ENCODE measurements around the gene CDH2.

The CDH2 gene

DNA sequence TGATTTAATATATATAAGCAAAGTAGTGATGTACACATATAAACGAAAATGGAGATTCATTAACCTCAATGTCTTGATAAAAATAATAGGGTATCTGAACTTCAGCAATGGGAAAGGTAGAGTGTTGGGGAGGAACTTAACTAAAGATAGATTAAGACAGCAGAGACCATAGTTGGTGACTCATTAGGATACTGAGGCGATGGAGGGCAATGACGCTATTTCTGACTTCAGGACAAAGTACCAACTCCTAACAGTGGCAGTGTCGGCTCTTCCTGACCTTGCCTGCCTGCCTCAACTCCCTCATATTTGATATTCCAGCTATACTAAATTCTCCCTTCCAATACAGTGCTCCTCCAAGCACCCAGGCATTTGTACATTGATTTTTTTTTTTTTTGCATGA is 98.6 kb downstream of the CDH2 start:
- H3K4me2 ChIP-seq (ENCODE audit: low read length), result no peak overlapping the region

DNA sequence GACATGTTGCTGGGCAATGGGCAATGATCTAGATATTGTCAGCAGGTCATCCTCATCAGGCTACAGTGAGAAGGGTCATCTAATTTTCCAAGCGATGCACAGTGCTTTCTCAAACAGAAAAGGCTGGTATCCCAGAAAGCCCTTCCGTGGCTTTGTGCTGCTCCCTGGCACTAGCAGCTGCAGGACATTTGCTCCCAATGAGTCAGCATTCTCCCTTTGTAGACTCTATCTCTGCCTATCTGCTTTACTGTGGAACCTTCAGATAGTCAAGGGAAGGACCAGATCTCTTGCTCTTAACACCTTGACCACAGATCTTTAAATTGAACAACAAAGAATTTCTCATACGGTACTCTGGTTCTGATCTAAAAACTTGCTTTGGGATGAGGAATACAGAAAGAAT is 101.4 kb downstream of the CDH2 start:
- Histone ChIP-seq H3K9me3 (replicated peaks; ENCODE audit: low read length) (no peaks in the 10 kb centered on the region), H3K9ac (ENCODE audit: low read depth, low read length) (peak overlapping the region; percentile 15), H3K36me3 (ENCODE audit: insufficient read depth, low read length) (no peaks in the 10 kb centered on the region), H3K4me1 (ENCODE audit: control insufficient read depth, insufficient read depth, low read length) (peaks cover 20% of the 10 kb centered on the region), H3K4me3 (ENCODE audit: low read length) (peak overlapping the region; percentile 31), H3K4me2 (ENCODE audit: low read length) (peak overlapping the region; percentile 11), H3K27me3 (ENCODE audit: control insufficient read depth, insufficient read depth, low read length) (no peaks in the 10 kb centered on the region)

More for the DNA sequence above, 98.6 kb downstream of the CDH2 start:
- H3K27me3 ChIP-seq (ENCODE audit: control insufficient read depth, insufficient read depth, low read length), result no peaks in the 10 kb centered on the region
- H3K4me1 ChIP-seq (ENCODE audit: control insufficient read depth, insufficient read depth, low read length), result peaks cover 27% of the 10 kb centered on the region
- H3K36me3 ChIP-seq (ENCODE audit: insufficient read depth, low read length), result no peaks in the 10 kb centered on the region
- H3K9ac ChIP-seq (ENCODE audit: low read depth, low read length), result no peak overlapping the region
- H3K4me3 ChIP-seq (ENCODE audit: low read length), result no peak overlapping the region
- no peaks in the 10 kb centered on the region for H3K9me3 ChIP-seq (replicated peaks; ENCODE audit: low read length)

DNA sequence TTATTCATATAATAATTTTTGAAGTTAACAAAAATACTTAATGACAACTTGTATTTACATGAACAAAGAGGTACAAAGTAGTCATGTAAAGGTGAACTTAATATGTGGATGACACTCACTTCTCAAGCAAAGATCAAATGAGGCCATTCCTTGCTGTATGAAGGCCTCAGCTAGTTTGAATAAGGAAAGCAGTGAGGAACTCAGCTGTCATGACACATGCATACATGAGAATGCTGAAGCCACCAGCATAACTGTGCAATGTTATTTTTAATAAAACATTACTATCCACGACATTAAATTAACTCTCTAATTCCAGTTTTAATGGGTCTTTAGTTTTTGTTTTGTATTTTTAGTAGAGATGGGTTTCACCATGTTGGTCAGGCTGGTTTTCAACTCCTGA is 102.9 kb downstream of the CDH2 start:
- H3K4me3 ChIP-seq (ENCODE audit: low read length), result no peak overlapping the region
- no peak overlapping the region for H3K4me2 ChIP-seq (ENCODE audit: low read length)
- peaks cover 20% of the 10 kb centered on the region for H3K4me1 ChIP-seq (ENCODE audit: control insufficient read depth, insufficient read depth, low read length)
- H3K27me3 ChIP-seq (ENCODE audit: control insufficient read depth, insufficient read depth, low read length), result no peaks in the 10 kb centered on the region
- H3K36me3 ChIP-seq (ENCODE audit: insufficient read depth, low read length), result no peaks in the 10 kb centered on the region
- H3K9ac ChIP-seq (ENCODE audit: low read depth, low read length), result no peak overlapping the region
- H3K9me3 ChIP-seq (replicated peaks; ENCODE audit: low read length), result no peaks in the 10 kb centered on the region

DNA sequence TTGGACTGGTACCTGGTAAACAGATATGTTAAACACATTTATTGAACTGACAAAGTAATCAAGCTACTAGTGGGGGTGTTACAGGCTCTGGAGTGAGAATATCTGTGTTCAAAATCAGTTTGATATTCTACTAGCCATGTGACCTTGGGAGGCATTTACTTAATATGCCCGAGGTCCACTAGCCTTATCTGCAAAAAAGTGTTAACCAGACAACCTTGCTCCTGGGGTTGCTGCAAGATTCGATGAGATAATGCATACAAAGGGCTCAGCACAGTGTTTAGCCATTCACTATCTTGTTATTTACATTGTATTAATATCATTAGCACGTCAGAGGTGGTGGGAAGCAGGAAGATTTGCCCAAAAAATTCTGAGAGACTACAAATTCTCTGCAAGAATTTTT is 103.3 kb downstream of the CDH2 start:
- peaks cover 20% of the 10 kb centered on the region for H3K4me1 ChIP-seq (ENCODE audit: control insufficient read depth, insufficient read depth, low read length)
- no peaks in the 10 kb centered on the region for H3K36me3 ChIP-seq (ENCODE audit: insufficient read depth, low read length)

DNA sequence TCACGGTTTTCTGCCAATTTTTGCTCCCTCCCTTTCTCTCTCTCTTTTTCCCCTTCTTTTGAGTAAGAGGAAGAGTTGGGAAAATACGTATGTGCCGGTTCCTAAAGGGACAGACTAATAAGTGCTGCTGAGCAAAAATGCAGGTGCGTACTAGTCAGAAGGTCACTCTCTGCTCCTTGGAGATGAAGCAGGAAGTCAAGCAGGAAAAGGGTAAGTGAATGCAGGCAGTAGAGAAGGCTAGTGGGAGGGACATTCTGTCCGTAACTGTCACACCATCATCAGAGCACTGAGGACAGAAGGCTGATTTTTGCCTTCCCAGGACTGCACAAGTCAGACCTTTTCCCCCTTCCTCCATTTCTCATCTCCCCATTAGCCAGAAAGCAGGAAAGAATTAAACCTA is 105.7 kb downstream of the CDH2 start:
- H3K4me1 ChIP-seq (ENCODE audit: control insufficient read depth, insufficient read depth, low read length), result peaks cover 21% of the 10 kb centered on the region
- H3K9me3 ChIP-seq (replicated peaks; ENCODE audit: low read length), result no peaks in the 10 kb centered on the region
- H3K4me2 ChIP-seq (ENCODE audit: low read length), result no peak overlapping the region
- no peak overlapping the region for H3K4me3 ChIP-seq (ENCODE audit: low read length)
- H3K9ac ChIP-seq (ENCODE audit: low read depth, low read length), result no peak overlapping the region
- H3K27me3 ChIP-seq (ENCODE audit: control insufficient read depth, insufficient read depth, low read length), result no peaks in the 10 kb centered on the region
- no peaks in the 10 kb centered on the region for H3K36me3 ChIP-seq (ENCODE audit: insufficient read depth, low read length)

More for the DNA sequence above, 103.3 kb downstream of the CDH2 start:
- Histone ChIP-seq H3K27me3 (ENCODE audit: control insufficient read depth, insufficient read depth, low read length) (no peaks in the 10 kb centered on the region), H3K4me2 (ENCODE audit: low read length) (no peak overlapping the region), H3K9ac (ENCODE audit: low read depth, low read length) (no peak overlapping the region), H3K4me3 (ENCODE audit: low read length) (no peak overlapping the region), H3K9me3 (replicated peaks; ENCODE audit: low read length) (no peaks in the 10 kb centered on the region)

DNA sequence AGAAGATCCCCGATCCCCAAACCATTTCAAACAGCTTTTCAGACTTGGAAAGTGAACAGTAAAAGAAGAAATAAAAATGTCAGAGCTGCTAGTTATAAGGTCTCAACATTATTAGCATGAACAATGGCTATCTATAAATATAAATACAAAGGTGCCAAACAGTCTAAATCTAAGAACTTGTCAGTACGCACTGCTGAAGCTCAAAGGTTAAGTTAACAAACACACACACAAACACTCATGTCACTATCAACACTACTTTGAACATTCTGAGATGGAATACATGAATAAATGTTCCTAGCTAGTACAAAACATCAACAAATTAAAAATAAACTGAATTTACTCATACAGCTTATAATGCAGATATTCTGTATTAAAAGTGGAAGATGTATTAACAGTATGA is 108.7 kb downstream of the CDH2 start:
- H3K9ac ChIP-seq (ENCODE audit: low read depth, low read length), result no peak overlapping the region
- no peaks in the 10 kb centered on the region for H3K27me3 ChIP-seq (ENCODE audit: control insufficient read depth, insufficient read depth, low read length)
- no peak overlapping the region for H3K4me2 ChIP-seq (ENCODE audit: low read length)
- H3K36me3 ChIP-seq (ENCODE audit: insufficient read depth, low read length), result no peaks in the 10 kb centered on the region
- no peak overlapping the region for H3K4me3 ChIP-seq (ENCODE audit: low read length)
- H3K4me1 ChIP-seq (ENCODE audit: control insufficient read depth, insufficient read depth, low read length), result peaks cover 32% of the 10 kb centered on the region
- no peaks in the 10 kb centered on the region for H3K9me3 ChIP-seq (replicated peaks; ENCODE audit: low read length)

DNA sequence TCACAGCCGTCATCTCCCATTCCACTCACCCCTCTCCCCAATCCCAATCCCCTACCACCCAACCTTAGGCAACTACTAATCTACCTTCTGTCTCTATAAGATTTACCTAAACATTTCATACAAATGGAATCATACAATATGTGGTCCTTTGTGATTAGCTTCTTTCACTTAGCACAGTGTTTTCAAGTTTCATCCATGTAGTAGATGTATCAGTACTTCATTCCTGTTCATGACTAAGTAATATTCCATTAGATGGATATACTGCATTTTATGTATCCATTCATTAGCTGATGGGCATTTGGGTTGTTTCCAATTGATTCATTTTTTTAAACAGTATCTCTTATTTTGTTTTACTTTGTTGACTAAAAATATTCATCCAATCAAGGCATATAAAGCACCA is 109.6 kb downstream of the CDH2 start:
- H3K4me3 ChIP-seq (ENCODE audit: low read length), result no peak overlapping the region
- H3K9ac ChIP-seq (ENCODE audit: low read depth, low read length), result no peak overlapping the region
- H3K4me1 ChIP-seq (ENCODE audit: control insufficient read depth, insufficient read depth, low read length), result peaks cover 41% of the 10 kb centered on the region
- H3K27me3 ChIP-seq (ENCODE audit: control insufficient read depth, insufficient read depth, low read length), result no peaks in the 10 kb centered on the region
- no peaks in the 10 kb centered on the region for H3K36me3 ChIP-seq (ENCODE audit: insufficient read depth, low read length)
- no peak overlapping the region for H3K4me2 ChIP-seq (ENCODE audit: low read length)
- no peaks in the 10 kb centered on the region for H3K9me3 ChIP-seq (replicated peaks; ENCODE audit: low read length)

DNA sequence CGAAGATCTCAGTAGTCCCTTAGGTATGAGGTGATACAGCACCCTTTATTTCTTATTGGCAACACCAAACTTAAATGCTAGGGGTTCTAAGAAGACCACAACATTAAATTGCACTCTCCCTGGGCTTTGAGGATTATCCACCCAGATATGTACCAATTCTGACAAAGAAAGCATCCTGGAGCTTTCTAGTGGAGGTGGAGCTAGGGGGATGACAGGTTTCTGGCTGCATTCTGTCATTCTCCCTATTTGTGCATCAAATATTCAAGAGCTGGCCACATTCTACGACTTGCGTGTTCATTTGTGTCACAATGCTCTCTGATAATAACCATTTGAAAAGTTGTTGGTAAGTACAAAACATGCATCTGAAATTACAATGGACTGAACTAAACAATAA is 111.1 kb downstream of the CDH2 start:
- Histone ChIP-seq H3K4me1 (ENCODE audit: control insufficient read depth, insufficient read depth, low read length) (peaks cover 49% of the 10 kb centered on the region), H3K4me2 (ENCODE audit: low read length) (peak overlapping the region; percentile 40), H3K27me3 (ENCODE audit: control insufficient read depth, insufficient read depth, low read length) (no peaks in the 10 kb centered on the region), H3K9ac (ENCODE audit: low read depth, low read length) (peak overlapping the region; percentile 52), H3K36me3 (ENCODE audit: insufficient read depth, low read length) (no peaks in the 10 kb centered on the region), H3K9me3 (replicated peaks; ENCODE audit: low read length) (no peaks in the 10 kb centered on the region), H3K4me3 (ENCODE audit: low read length) (no peak overlapping the region)

DNA sequence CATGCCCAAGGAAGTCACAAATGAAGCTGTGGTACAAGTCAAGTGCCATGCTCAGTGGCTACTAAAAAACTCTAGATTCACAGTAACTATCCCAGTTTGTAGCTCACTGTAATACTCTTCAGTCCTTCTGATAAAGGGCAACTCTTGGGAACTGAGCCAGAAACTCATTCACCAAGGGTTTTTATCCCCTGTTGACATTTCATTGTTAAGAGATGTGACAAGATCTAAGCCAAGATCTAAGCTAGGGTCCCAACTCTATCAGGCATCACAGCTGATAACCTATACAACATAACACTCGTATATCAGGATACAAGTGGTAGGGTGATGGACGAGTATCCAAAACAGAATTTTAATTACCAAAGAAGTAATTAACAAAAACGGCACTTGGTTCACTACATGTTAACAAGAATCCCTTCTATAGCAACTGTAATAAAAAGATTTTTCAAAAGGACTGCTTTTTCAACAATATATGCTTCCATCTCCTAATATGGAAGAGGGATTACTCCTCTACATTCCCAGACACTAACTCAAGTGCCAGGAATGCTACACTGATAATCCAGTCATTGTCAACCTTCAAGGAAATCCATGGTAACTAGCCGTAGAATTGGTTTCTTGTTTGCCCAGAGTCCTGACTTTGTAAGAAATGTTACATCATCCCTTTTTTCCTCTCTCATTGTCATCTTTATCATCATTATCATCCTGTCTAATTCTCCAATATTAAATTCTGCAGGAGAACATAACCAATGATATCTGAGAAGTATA is 111.7 kb downstream of the CDH2 start:
- Histone ChIP-seq H3K36me3 (ENCODE audit: insufficient read depth, low read length) (no peaks in the 10 kb centered on the region), H3K27me3 (ENCODE audit: control insufficient read depth, insufficient read depth, low read length) (no peaks in the 10 kb centered on the region), H3K4me3 (ENCODE audit: low read length) (no peak overlapping the region), H3K4me1 (ENCODE audit: control insufficient read depth, insufficient read depth, low read length) (peaks cover 51% of the 10 kb centered on the region), H3K9ac (ENCODE audit: low read depth, low read length) (peak overlapping the region; percentile 71), H3K9me3 (replicated peaks; ENCODE audit: low read length) (no peaks in the 10 kb centered on the region), H3K4me2 (ENCODE audit: low read length) (peak overlapping the region; percentile 40)

DNA sequence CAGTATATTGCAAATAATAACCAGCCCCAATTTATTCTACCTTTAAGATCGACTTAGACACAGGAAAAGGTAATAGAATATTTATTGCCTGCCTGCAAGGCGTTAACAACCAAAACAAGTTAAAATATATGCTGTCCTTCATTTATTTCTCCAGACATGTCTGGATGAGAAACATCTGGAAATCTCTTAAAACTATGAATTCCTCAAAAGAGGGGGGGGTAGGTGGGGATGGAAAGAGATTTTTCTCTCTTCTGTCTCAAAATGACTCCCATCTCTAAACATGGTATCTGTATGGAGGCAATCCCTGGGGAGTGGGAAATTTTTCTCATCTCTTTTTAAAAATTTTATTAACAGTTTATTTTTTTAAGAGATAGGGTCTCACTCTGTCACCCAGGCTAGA is 113.0 kb downstream of the CDH2 start:
- Histone ChIP-seq H3K27me3 (ENCODE audit: control insufficient read depth, insufficient read depth, low read length) (no peaks in the 10 kb centered on the region), H3K4me1 (ENCODE audit: control insufficient read depth, insufficient read depth, low read length) (peaks cover 58% of the 10 kb centered on the region), H3K9ac (ENCODE audit: low read depth, low read length) (peak overlapping the region; percentile 71), H3K9me3 (replicated peaks; ENCODE audit: low read length) (no peaks in the 10 kb centered on the region), H3K4me2 (ENCODE audit: low read length) (peak overlapping the region; percentile 63), H3K4me3 (ENCODE audit: low read length) (peak overlapping the region; percentile 9), H3K36me3 (ENCODE audit: insufficient read depth, low read length) (no peaks in the 10 kb centered on the region)

DNA sequence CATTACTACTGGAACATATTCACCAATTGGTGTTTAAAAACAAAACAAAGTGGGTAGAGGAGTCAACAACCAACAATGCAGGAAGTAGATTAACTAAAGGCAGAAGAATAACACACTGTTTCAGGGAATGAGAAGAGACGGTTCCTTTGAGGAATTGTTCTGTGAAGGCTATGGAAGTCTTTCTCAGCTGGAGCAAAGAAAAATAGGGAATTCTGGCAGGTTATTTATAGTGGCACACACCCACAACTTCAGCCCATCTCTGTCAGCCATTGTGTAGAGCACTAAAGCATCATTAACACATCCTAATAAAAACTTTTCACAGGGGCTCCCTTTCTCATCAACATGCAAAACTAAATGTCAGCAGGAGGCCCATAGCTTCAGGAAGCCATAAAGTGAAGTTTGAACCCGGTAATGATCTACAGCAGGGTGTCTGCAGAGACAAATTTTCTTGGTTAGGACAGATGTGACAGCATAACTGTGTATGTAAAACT is 113.6 kb downstream of the CDH2 start:
- peak overlapping the region; percentile 71 for H3K9ac ChIP-seq (ENCODE audit: low read depth, low read length)
- peak overlapping the region; percentile 9 for H3K4me3 ChIP-seq (ENCODE audit: low read length)

DNA sequence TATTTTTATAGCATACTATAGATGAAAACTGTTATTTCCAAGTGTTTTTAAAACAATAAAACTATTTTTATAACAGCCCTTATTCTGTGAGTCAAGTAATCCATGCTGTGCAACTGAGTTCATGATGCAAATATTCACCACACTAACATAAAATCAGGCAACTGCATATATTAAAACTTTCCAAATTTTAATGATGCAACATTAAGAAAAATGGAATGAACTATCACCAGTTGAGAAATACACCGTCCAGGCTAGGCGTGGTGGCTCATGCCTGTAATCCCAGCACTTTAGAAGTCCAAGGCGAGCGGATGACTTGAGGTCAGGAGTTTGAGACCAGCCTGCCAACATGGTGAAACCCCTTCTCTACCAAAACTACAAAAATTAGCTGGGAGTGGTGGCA is 114.5 kb downstream of the CDH2 start:
- no peaks in the 10 kb centered on the region for H3K9me3 ChIP-seq (replicated peaks; ENCODE audit: low read length)

More for the DNA sequence above, 113.6 kb downstream of the CDH2 start:
- peak overlapping the region; percentile 63 for H3K4me2 ChIP-seq (ENCODE audit: low read length)
- no peaks in the 10 kb centered on the region for H3K9me3 ChIP-seq (replicated peaks; ENCODE audit: low read length)
- H3K36me3 ChIP-seq (ENCODE audit: insufficient read depth, low read length), result no peaks in the 10 kb centered on the region
- H3K27me3 ChIP-seq (ENCODE audit: control insufficient read depth, insufficient read depth, low read length), result no peaks in the 10 kb centered on the region
- peaks cover 58% of the 10 kb centered on the region for H3K4me1 ChIP-seq (ENCODE audit: control insufficient read depth, insufficient read depth, low read length)

More for the DNA sequence above, 114.5 kb downstream of the CDH2 start:
- Histone ChIP-seq H3K4me1 (ENCODE audit: control insufficient read depth, insufficient read depth, low read length) (peaks cover 58% of the 10 kb centered on the region), H3K27me3 (ENCODE audit: control insufficient read depth, insufficient read depth, low read length) (no peaks in the 10 kb centered on the region), H3K36me3 (ENCODE audit: insufficient read depth, low read length) (no peaks in the 10 kb centered on the region), H3K4me3 (ENCODE audit: low read length) (peak overlapping the region; percentile 9), H3K4me2 (ENCODE audit: low read length) (peak overlapping the region; percentile 63), H3K9ac (ENCODE audit: low read depth, low read length) (peak overlapping the region; percentile 71)

All from skeletal muscle satellite cell (primary cell).